ENCODE data around the gene LGR4.

Gene LGR4

GRCh38 chr11:27425814-27426213 lies 46.8 kb downstream of the LGR4 start:
- DNase-seq = no peak

- no peak for DNase-seq
Measured at GRCh38 chr11:27423125-27423524, 49.5 kb downstream of the LGR4 start.

- DNase-seq = no peak
Measured at GRCh38 chr11:27421819-27422494, 50.6 kb downstream of the LGR4 start.

GRCh38 chr11:27420722-27421572 lies 51.6 kb downstream of the LGR4 start:
- DNase-seq = no peak

GRCh38 chr11:27420217-27420616 lies 52.4 kb downstream of the LGR4 start:
- no peak for DNase-seq

- no peak for DNase-seq
Measured at GRCh38 chr11:27418356-27418755, 54.2 kb downstream of the LGR4 start.

GRCh38 chr11:27416568-27417176 lies 55.9 kb downstream of the LGR4 start:
- no peak for DNase-seq

GRCh38 chr11:27414644-27415043 lies 57.9 kb downstream of the LGR4 start:
- no peak for DNase-seq

GRCh38 chr11:27413218-27413617 lies 59.4 kb downstream of the LGR4 start:
- DNase-seq = no peak

GRCh38 chr11:27412192-27412691 lies 60.3 kb downstream of the LGR4 start:
- DNase-seq = no peak

GRCh38 chr11:27411328-27411727 lies 61.3 kb downstream of the LGR4 start:
- no peak for DNase-seq

- DNase-seq = no peak
Measured at GRCh38 chr11:27410272-27410671, 62.3 kb downstream of the LGR4 start.

GRCh38 chr11:27409742-27410141 lies 62.8 kb downstream of the LGR4 start:
- no peak for DNase-seq

- no peak for DNase-seq
Measured at GRCh38 chr11:27409049-27409448, 63.5 kb downstream of the LGR4 start.

- DNase-seq = no peak
Measured at GRCh38 chr11:27408246-27408800, 64.3 kb downstream of the LGR4 start.

GRCh38 chr11:27406498-27407354 lies 65.9 kb downstream of the LGR4 start:
- no peak for DNase-seq

- DNase-seq = no peak
Measured at GRCh38 chr11:27405134-27405533, 67.5 kb downstream of the LGR4 start.

- DNase-seq = no peak
Measured at GRCh38 chr11:27404427-27404826, 68.2 kb downstream of the LGR4 start.

GRCh38 chr11:27403195-27403594 lies 69.4 kb downstream of the LGR4 start:
- DNase-seq = no peak

- no peak for DNase-seq
Measured at GRCh38 chr11:27402450-27402849, 70.1 kb downstream of the LGR4 start.

- no peak for DNase-seq
Measured at GRCh38 chr11:27401833-27402316, 70.7 kb downstream of the LGR4 start.

GRCh38 chr11:27401280-27401832 lies 71.2 kb downstream of the LGR4 start:
- DNase-seq = no peak

Data from activated CD8-positive, alpha-beta memory T cell treated with anti-CD3 and anti-CD28 coated beads for 24 hours (primary cell).